ENCODE measurements around the gene JAG2.

GRCh38 chr14:105140581-105140980 is 28.0 kb downstream of the JAG2 start:
- no peak for TF ChIP-seq YY1 (IDR thresholded peaks at IDR 0.05; ENCODE audit: insufficient read depth, insufficient read length)
- no peak for TF ChIP-seq SUZ12 (IDR thresholded peaks at IDR 0.05; ENCODE audit: extremely low read depth, insufficient read depth, insufficient read length)
- TF ChIP-seq ZNF274 (IDR thresholded peaks at IDR 0.05; ENCODE audit: low read depth, low read length), result no peak
